ENCODE measurements around the gene TBC1D21.

- TF ChIP-seq, protein P1, sequence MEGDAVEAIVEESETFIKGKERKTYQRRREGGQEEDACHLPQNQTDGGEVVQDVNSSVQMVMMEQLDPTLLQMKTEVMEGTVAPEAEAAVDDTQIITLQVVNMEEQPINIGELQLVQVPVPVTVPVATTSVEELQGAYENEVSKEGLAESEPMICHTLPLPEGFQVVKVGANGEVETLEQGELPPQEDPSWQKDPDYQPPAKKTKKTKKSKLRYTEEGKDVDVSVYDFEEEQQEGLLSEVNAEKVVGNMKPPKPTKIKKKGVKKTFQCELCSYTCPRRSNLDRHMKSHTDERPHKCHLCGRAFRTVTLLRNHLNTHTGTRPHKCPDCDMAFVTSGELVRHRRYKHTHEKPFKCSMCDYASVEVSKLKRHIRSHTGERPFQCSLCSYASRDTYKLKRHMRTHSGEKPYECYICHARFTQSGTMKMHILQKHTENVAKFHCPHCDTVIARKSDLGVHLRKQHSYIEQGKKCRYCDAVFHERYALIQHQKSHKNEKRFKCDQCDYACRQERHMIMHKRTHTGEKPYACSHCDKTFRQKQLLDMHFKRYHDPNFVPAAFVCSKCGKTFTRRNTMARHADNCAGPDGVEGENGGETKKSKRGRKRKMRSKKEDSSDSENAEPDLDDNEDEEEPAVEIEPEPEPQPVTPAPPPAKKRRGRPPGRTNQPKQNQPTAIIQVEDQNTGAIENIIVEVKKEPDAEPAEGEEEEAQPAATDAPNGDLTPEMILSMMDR (IDR thresholded peaks at IDR 0.05 in 4 of 5, conservative IDR thresholded peaks at IDR 0.05 in 1 of 5) = no peak
- TF ChIP-seq POLR2A (IDR thresholded peaks at IDR 0.05) = no peak
Observed at GRCh38 chr15:73914145-73914544, 40.8 kb downstream of the TBC1D21 start.

Measured in gastrocnemius medialis (tissue), 4 donors.